HG02571 (cell line): Measurements from ENCODE around the gene PIK3R1.
A peak's percentile ranks its signal among the peaks of the same experiment; 100 is the strongest.

Experiments used
- ATAC-seq: cut with Tn5 transposase; IDR thresholded peaks from one replicate; pipeline ENCODE4 v1.9.1; 2021; ENCODE audit warnings: mild to moderate bottlenecking, moderate library complexity; ENCODE audit not compliant: unreplicated experiment

PIK3R1 gene

DNA sequence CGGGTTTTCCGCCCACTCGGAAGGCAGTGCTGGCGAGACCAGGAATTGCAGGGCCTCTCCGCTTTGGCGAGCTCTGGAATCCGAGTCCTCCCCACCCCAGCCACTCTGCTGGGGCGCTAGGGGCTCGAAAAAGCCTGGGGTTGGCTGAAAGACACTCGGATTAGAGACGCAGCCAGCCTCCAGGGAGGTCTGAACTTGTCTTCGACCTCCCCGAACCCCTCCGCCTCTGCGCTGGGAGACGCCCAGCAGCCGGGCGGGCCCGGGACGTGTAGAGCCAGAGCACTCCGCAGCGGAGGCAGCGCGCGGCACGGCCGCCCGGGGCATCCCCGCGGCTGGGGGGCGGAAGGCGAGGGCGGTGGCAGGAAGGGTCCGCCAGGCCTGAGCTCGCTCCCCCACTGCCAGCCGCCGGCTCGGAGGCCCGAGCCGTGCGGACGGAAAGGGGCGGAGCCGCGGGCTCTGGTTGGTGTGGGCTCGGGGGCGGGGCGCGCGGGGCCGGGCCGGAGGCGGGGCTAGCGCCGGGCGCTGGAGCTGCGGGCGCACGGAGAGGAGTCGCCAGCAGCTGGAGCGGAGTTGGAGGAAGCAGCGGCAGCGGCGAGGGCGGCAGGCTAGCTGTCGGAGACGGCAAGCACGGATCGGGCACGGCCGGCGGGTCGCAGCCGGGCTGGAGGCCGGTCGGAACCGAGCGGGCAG, at the start of gene PIK3R1:
Gene PIK3R1, plus strand, starts transcription at position 549 of the 690 bp plus-strand sequence. CDS start 10,920 bp downstream, outside the sequence.
- ATAC-seq, result peak; percentile 79

DNA sequence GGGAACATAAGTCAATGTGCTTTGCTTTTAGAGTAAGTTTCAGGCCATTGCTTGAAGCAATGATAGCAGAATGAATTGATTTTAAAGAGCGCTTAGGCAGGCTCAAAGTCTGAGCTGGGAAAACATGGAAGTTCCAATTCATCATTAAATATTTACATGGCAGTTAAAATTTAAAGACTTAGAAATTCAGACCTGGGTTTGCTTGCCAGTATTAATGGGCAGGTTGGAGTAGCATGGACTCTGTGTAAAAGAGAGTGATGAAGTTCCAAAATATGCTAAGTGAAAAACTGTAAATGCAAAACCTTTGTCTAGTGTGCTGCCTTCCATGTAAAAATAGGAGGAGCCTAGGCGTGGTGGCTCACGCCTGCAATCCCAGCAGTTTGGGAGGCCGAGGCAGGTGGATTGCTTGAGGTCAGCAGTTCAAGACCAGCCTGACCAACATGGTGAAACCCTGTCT, 48.3 kb upstream of the PIK3R1 start:
- ATAC-seq, result no peak

- ATAC-seq, result no peak
Measured at GRCh38 chr5:68169903-68170302, 45.7 kb upstream of the PIK3R1 start.

DNA sequence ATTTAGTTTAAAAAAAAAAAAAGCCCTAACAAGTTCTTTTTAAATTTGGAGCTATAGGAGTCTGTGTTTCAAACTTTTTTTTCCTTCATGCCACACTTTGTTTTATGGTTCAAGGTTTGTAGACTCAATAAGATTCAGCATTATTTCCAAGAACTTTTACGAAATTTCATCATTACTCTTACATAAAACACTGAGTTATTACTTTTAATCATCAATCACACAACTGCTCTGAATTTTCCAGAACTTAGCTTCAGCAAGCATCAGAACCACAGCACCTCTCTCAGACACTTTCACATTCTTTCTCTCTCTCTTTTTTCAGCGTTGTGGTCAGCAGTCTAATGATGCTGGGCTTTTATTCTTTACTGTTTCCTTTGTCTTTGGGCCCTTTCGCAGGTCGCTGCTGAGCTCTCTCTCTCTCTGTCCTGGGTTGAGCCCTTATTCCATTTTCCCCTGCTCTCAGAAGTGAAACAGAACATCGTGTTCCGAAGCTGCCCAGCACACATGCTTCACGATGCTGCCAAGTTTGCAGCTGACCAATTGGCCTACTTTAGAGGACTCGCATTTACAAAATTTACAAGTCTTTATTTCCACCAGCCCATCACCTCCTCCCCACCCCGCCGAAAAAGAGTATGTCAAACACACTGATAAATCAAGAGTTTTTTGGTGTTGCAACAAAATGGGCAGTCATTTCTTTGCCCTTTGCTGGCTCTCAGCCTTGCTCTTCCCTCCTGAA, 44.6 kb upstream of the PIK3R1 start:
- ATAC-seq, result no peak

DNA sequence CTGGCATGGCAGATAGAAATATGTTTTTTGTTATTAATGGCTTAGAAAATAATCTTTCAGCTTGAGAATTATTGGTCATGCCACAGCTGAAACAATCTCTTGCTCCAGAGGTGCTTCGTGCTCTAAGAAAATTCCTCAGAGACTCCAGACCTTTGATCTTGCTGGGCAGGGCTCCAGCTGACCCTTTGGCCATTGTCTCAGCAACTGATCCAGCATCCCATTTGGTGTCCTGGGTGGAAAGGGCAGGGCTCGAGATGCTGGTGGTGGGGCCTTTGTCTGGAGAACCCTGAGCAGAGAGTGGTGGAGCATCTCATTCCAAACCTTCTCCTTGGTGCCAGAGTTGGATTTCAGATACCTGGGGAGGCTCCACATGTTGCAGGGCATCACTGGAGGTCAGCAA, 43.2 kb upstream of the PIK3R1 start:
- no peak for ATAC-seq

DNA sequence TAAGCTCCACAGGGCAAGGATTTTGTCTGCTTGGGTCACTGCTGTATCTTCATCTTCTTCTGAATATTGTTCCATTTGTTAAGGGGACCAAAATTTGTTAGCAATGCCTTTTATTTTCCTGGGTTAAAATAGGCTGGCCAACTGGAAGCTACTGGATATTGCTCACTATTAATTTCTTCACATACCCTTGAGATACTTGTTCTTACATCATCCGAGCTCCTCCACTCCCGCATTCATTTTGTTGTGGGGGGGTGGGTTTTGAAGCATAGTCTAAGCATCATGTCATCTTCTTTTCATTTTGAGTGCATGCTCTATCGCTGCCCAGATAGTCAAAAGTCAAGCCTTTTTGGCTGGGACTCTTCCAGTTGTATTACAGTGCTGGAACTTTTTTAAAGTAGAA, 42.5 kb upstream of the PIK3R1 start:
- ATAC-seq, result no peak

DNA sequence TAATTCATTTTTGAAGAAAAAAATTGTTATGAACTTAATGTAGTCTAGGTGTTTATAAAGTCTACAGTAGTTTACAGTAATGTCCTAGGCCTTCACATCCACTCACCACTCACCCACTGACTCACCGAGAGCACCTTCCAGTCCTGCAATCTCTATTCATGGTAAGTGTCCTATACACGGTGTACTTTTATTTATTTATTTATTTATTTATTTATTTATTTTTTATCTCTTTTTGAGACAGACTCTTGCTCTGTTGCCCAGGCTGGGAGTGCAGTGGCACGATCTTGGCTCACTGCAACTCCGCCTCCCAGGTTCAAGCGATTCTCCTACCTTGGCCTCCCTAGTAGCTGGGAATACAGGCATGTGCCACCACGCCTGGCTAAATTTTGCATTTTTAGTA, 39.3 kb upstream of the PIK3R1 start:
- ATAC-seq, result no peak

DNA sequence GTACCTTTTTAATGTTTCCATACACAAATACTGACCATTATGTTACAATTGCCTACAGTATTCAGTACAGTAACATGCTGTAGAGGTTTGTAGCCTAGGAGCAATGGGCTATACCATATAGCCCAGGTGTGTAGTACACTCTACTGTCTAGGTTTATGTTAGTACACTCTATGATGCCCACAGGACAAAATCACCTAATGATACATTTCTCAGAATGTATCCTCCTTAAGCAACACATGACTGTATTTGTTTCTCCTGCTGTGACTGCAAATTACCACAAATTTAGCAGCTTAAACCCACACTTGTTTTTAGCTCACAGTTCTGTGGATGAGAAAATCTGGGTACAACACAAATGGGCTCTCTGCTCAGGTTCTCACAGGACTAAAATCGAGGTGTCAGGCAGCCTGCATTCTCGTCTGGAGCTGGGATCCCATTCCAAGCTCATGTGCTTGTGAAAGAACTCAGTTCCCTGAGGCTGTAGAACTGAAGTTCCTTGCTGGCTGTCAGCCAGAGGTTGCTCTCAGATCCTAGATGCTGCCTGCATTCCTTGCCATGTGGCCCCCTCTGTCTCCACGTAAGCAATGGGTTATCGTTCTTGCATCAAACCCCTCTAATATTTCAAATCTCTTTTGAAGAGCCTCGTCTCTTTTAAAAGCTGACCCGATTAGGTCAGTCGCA, 38.6 kb upstream of the PIK3R1 start:
- ATAC-seq, result no peak

- ATAC-seq, result no peak
Measured at GRCh38 chr5:68177676-68178075, 37.9 kb upstream of the PIK3R1 start.

DNA sequence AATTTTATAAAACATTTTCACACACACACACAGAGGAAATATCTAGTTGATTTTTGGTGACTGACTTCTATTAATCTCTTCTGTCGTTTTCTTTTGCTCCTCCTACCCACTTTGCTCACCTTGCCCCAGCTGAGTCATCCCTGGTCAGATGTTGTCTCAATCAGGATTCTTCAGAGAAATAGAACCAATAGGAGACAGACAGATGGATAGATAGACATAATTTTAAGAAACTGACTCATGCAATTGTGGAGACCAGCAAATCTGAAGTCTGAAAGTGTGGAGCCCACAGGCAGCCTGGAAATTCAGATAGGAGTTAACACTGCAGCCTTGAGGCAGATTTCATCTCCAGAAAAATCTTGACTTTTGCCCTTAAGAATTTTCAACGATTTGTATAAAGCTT, 37.0 kb upstream of the PIK3R1 start:
- ATAC-seq, result no peak

DNA sequence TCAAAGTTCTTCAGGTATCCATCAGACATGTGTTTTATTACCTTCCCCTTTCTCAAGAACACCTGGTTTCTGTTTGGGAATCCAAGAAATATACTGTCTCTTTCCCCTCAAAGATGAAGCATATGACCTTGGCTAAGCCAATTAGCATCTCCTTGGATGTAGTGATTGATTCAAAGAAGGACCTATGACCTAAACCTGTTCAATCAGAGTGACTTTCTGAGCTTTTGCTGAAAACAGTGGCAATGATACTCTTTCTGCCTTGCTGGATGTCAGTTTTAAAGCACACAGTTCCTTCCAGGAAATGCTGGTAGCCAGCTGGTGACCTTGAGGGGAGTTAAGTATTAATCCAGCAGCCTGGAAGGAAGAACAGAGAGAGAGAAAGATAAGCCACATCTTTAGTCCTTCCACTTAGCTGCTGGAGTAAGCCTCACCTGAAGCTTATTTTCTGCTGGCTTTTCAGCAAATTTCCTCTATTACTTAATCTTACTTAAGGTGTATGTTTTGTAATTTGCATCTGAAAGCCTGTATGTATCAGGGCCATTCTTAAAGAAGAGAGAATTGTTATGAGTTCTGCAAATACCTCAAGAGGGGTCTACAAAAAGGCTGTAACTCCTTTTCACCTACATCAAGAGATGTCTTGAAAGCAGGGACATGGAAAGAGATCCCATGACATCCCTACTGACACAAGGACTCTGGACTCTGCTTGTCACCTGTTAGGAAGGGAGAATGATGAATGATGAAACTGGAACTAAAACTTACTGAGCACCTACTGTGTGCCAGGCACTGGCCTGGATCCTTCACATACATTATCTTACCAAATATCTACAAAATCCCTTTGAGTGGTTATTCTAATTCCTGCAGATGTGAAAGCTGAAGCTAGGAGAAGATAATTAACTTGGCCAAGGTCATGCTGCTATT, 35.2 kb upstream of the PIK3R1 start:
- ATAC-seq, result no peak

DNA sequence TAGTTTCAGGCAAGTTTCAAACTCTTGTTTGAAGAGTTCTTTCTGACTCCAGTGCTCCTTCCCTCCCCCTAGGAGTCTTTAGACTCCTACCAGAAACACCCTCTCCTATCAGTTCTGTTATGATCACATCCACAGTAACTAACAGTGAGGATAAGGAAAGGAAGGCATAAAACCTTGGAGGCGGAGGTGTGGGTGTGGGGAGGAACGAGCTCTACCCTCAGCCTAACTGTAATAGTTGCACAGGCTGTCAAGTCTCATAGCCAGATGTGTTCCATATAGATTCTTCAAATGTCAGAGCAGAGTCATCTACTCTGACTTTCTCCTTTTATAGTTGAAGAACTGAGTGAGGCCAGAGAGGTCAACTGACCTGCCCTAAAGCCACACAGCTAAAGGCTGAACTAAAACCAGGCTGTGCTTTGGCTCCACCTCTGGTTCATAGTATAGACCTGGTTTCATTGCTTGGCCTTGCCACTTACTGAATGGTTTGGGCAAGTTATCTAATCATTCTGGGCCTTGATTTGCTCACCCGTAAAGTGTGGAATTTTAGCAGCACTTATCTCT, 34.4 kb upstream of the PIK3R1 start:
- ATAC-seq, result no peak

GRCh38 chr5:68182094-68182493, 33.5 kb upstream of the PIK3R1 start:
- no peak for ATAC-seq

- no peak for ATAC-seq
Measured at GRCh38 chr5:68182534-68182933, 33.0 kb upstream of the PIK3R1 start.

DNA sequence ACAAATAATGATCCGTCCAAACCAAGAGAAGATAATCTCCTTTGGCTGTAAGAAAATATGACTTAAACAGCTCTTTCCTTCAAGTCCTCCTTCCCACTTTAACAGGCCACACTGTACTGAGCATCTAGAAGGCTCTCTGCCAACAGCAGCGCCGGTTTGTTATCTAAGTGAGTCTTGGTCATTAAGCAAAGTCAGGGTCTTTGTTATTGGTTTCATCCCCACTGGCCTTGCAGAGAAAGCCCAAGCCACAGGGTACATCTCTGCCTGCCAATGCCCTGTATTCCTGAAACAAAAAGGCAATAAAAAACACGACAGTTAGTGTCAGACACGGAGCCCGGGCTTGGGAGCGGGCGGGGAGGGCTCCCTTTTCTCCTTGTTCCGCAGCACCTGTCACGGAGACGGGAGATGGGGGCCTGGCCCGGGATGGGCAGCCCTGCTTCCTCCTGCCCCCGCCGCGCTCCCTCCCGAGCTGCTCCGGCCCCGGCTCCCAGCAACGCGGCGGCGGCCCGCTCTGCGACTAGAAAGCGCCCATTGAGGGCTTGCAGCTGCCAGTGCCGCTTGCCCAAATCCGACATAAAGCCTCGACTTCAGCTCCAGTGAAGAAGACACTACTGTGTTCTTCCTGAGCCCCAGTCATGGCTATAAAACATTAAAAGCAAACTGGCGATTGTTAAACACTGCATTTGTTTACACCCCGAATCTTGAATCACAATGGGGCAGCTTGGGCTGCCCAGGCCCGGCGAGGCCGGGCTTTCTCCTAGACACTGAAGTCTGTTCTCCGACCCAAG, 28.1 kb upstream of the PIK3R1 start:
- ATAC-seq, result no peak

- no peak for ATAC-seq
Measured at GRCh38 chr5:68189171-68189570, 26.4 kb upstream of the PIK3R1 start.

DNA sequence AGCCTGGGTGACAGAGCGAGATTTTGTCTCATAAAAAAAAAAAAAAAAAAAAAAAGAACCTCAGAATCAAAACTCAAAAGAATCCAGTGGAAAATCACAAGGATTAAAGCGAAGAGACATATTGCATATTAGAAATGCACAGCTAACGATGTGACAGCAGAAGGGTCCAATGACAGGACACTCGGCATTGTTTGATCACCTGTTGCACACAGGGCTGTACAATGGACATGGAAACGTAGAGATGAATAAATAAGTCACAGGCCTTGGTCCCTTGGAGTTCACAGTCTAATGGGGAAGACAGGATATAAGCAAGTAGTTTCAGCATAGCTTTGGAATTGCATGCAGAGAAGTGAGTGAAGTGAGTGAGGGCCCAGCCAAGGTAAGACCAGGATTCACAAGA, 25.9 kb upstream of the PIK3R1 start:
- no peak for ATAC-seq

DNA sequence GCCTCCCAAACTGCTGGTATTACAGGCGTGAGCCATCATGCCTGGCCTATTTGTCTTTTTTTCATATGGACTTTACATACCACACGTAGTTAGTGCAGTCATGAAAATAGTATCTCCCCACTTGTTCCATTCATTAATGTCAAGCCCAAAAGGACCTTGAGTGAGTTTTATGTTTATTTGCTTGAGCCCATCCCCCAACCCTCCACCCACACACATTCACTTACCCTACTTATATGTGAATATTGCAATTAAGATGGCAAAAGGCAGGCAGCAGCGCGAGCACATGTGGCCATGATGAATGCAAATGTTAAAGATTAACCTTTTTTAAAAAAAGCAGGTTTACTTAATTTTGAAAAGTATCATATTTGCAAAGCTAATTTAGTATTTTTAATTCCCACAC, 24.9 kb upstream of the PIK3R1 start:
- no peak for ATAC-seq

GRCh38 chr5:68191083-68191791, 24.3 kb upstream of the PIK3R1 start:
- ATAC-seq, result no peak
